ENCODE data around the gene TSLP. TPM values are rescaled to one million over a fixed set of nuclear protein-coding genes. Genes with fewer than 3 reads are reported as not detected.

The TSLP gene
- total RNA-seq, 4 donors from 2014 or later = 0.76 to 1.7 (median 1.2) TPM; not detected in 1

- no peaks in the 10 kb centered on the region for H3K4me1 ChIP-seq
- no peak for TF ChIP-seq POLR2A (IDR thresholded peaks at IDR 0.05)
- TF ChIP-seq CTCF (IDR thresholded peaks at IDR 0.05) = no peak
- H3K27me3 ChIP-seq = no peaks in the 10 kb centered on the region
- DNase-seq = no peak
- H3K9me3 ChIP-seq = no peaks in the 10 kb centered on the region
- no peak overlapping the region for H3K27ac ChIP-seq
- H3K4me3 ChIP-seq = no peak overlapping the region
- no peaks in the 10 kb centered on the region for H3K36me3 ChIP-seq
- intact Hi-C loops (cut with DNase I; ENCODE audit: low total_unique reads) = no loop called here
Measured at GRCh38 chr5:111113678-111114077, 42.2 kb downstream of the TSLP start.

GRCh38 chr5:111115229-111115628 is 43.7 kb downstream of the TSLP start:
- DNase-seq = no peak
- Histone ChIP-seq H3K36me3 (peaks cover 0 to under 1% of the 10 kb centered on the region in 2 donors), H3K27ac (no peak overlapping the region)

GRCh38 chr5:111116550-111116949 is 45.0 kb downstream of the TSLP start:
- Histone ChIP-seq H3K4me1 (no peaks in the 10 kb centered on the region), H3K27ac (no peak overlapping the region), H3K9me3 (no peaks in the 10 kb centered on the region), H3K27me3 (no peaks in the 10 kb centered on the region), H3K4me3 (no peak overlapping the region), H3K36me3 (peaks cover 0 to 5% of the 10 kb centered on the region in 2 donors)
- intact Hi-C loops (cut with DNase I; ENCODE audit: low total_unique reads) = no loop called here
- no peak for DNase-seq
- no peak for TF ChIP-seq CTCF (IDR thresholded peaks at IDR 0.05)
- TF ChIP-seq POLR2A (IDR thresholded peaks at IDR 0.05) = no peak

More at GRCh38 chr5:111115229-111115628, 43.7 kb downstream of the TSLP start:
- intact Hi-C loops (cut with DNase I; ENCODE audit: low total_unique reads) = no loop called here
- no peaks in the 10 kb centered on the region for H3K9me3 ChIP-seq
- no peaks in the 10 kb centered on the region for H3K4me1 ChIP-seq
- no peak for TF ChIP-seq POLR2A (IDR thresholded peaks at IDR 0.05)
- TF ChIP-seq CTCF (IDR thresholded peaks at IDR 0.05) = no peak
- H3K4me3 ChIP-seq = no peak overlapping the region
- H3K27me3 ChIP-seq = no peaks in the 10 kb centered on the region

- no peaks in the 10 kb centered on the region for H3K9me3 ChIP-seq
- peaks cover 0 to 5% of the 10 kb centered on the region in 2 donors for H3K36me3 ChIP-seq
- H3K27ac ChIP-seq = no peak overlapping the region
- no peak for TF ChIP-seq CTCF (IDR thresholded peaks at IDR 0.05)
- TF ChIP-seq POLR2A (IDR thresholded peaks at IDR 0.05) = no peak
- H3K27me3 ChIP-seq = no peaks in the 10 kb centered on the region
- intact Hi-C loops (cut with DNase I; ENCODE audit: low total_unique reads) = no loop called here
- no peak overlapping the region for H3K4me3 ChIP-seq
- H3K4me1 ChIP-seq = no peaks in the 10 kb centered on the region
- no peak for DNase-seq
Measured at GRCh38 chr5:111117136-111117535, 45.6 kb downstream of the TSLP start.

GRCh38 chr5:111119221-111119620 is 47.7 kb downstream of the TSLP start:
- Histone ChIP-seq H3K4me1 (no peaks in the 10 kb centered on the region), H3K27me3 (no peaks in the 10 kb centered on the region), H3K27ac (no peak overlapping the region), H3K4me3 (no peak overlapping the region), H3K36me3 (peaks cover 0 to 5% of the 10 kb centered on the region in 2 donors), H3K9me3 (no peaks in the 10 kb centered on the region)
- DNase-seq = no peak
- intact Hi-C loops (cut with DNase I; ENCODE audit: low total_unique reads) = no loop called here
- TF ChIP-seq CTCF (IDR thresholded peaks at IDR 0.05) (no peak), POLR2A (IDR thresholded peaks at IDR 0.05) (no peak)
